Mesenteric fat pad (tissue), 1 donor: Measurements from ENCODE around the gene AGBL4. TPM values are rescaled to one million over a fixed set of nuclear protein-coding genes. Genes with fewer than 3 reads are reported as not detected.

ENCODE experiments used
- DNase-seq: peaks from one replicate; pipeline ENCODE4 v3.0.0-alpha.2; 2020; ENCODE audit warnings: low spot score
- total RNA-seq: library from RNA; stranded (reverse); fragmentation: NEBNext Ultra II Directional; extraction: Animal tissue kit (Norgen Biotek cat#: 25700); gene quantifications from one replicate; pipeline ENCODE4 v1.2.1, GENCODE V29; 2021
- donor health status: DM: yes; HTN: yes; CAD: no.

The AGBL4 gene
- total RNA-seq, 1 donor from 2014 or later, result 0.26 TPM

- DNase-seq, result no peak
These were observed 1115.1 kb downstream of the AGBL4 start for GRCh38 chr1:48908606-48909005.

- no peak for DNase-seq
These were observed 1117.0 kb downstream of the AGBL4 start for GRCh38 chr1:48906729-48907128.

- DNase-seq, result no peak
These were observed 1117.6 kb downstream of the AGBL4 start for GRCh38 chr1:48906164-48906563.

- no peak for DNase-seq
These were observed 1120.5 kb downstream of the AGBL4 start for GRCh38 chr1:48903291-48903690.

GRCh38 chr1:48898894-48899293, 1124.9 kb downstream of the AGBL4 start:
- no peak for DNase-seq

- DNase-seq, result no peak
These were observed 1134.1 kb downstream of the AGBL4 start for GRCh38 chr1:48889615-48890014.

- DNase-seq, result no peak
These were observed 1134.7 kb downstream of the AGBL4 start for GRCh38 chr1:48889082-48889481.

- no peak for DNase-seq
These were observed 1136.0 kb downstream of the AGBL4 start for GRCh38 chr1:48887796-48888195.

- no peak for DNase-seq
These were observed 1141.7 kb downstream of the AGBL4 start for GRCh38 chr1:48882020-48882419.

GRCh38 chr1:48878191-48878940, 1145.4 kb downstream of the AGBL4 start:
- DNase-seq, result no peak

GRCh38 chr1:48876330-48876785, 1147.4 kb downstream of the AGBL4 start:
- DNase-seq, result no peak

GRCh38 chr1:48875552-48876329, 1148.0 kb downstream of the AGBL4 start:
- DNase-seq, result no peak

GRCh38 chr1:48873944-48874343, 1149.8 kb downstream of the AGBL4 start:
- no peak for DNase-seq

- DNase-seq, result no peak
These were observed 1153.2 kb downstream of the AGBL4 start for GRCh38 chr1:48870596-48870995.

GRCh38 chr1:48869116-48869893, 1154.4 kb downstream of the AGBL4 start:
- DNase-seq, result no peak

- no peak for DNase-seq
These were observed 1158.8 kb downstream of the AGBL4 start for GRCh38 chr1:48864913-48865312.

GRCh38 chr1:48859456-48859855, 1164.3 kb downstream of the AGBL4 start:
- DNase-seq, result no peak

GRCh38 chr1:48858200-48858920, 1165.4 kb downstream of the AGBL4 start:
- no peak for DNase-seq

GRCh38 chr1:48853006-48853405, 1170.7 kb downstream of the AGBL4 start:
- no peak for DNase-seq

- no peak for DNase-seq
These were observed 1172.1 kb downstream of the AGBL4 start for GRCh38 chr1:48851638-48852037.

GRCh38 chr1:48848035-48848434, 1175.7 kb downstream of the AGBL4 start:
- DNase-seq, result no peak
